ENCODE data around the gene HNRNPUL1.

GRCh38 chr19:41352609-41353465 lies 88.7 kb downstream of the HNRNPUL1 start:
- peak; percentile 66 to 76 (median 70) for TF ChIP-seq CTCF (IDR thresholded peaks at IDR 0.05 in 2 of 3, conservative IDR thresholded peaks at IDR 0.05 in 1 of 3; ENCODE audit: insufficient read depth in 2 of 3, low read depth in 1 of 3, low read length in 3 of 3)
- TF ChIP-seq NCOR1 (IDR thresholded peaks at IDR 0.05): 0 out of 2 replicates have a peak, but pooled peaks have one; percentile 46
- no peak for TF ChIP-seq NFATC3 (IDR thresholded peaks at IDR 0.05)
- TF ChIP-seq POLR2AphosphoS5 (IDR thresholded peaks at IDR 0.05; ENCODE audit: control insufficient read depth, insufficient read depth, low read depth, low read length): no peak

Measured in K562 (cell line).